ENCODE measurements around the gene EIF2B5.

GRCh38 chr3:184160456-184160855 lies 25.3 kb downstream of the EIF2B5 start:
- TF ChIP-seq CTCF (conservative IDR thresholded peaks at IDR 0.05; ENCODE audit: low read length), result no peak
- no peak for TF ChIP-seq EZH2phosphoT487 (IDR thresholded peaks at IDR 0.05; ENCODE audit: borderline replicate concordance, low read depth, low read length)

All from OCI-LY7 (cell line).